HG03066 (cell line): ENCODE results near the gene CPNE4.
"Not testable (repeated sequence)": the region's sequence is repeated elsewhere in the genome, so short reads cannot be mapped to it uniquely, and the experiment has no call there.

ENCODE experiments used
- ATAC-seq: cut with Tn5 transposase; IDR thresholded peaks from one replicate; pipeline ENCODE4 v1.9.1; 2021; ENCODE audit warnings: low read depth; ENCODE audit not compliant: unreplicated experiment

The CPNE4 gene

DNA sequence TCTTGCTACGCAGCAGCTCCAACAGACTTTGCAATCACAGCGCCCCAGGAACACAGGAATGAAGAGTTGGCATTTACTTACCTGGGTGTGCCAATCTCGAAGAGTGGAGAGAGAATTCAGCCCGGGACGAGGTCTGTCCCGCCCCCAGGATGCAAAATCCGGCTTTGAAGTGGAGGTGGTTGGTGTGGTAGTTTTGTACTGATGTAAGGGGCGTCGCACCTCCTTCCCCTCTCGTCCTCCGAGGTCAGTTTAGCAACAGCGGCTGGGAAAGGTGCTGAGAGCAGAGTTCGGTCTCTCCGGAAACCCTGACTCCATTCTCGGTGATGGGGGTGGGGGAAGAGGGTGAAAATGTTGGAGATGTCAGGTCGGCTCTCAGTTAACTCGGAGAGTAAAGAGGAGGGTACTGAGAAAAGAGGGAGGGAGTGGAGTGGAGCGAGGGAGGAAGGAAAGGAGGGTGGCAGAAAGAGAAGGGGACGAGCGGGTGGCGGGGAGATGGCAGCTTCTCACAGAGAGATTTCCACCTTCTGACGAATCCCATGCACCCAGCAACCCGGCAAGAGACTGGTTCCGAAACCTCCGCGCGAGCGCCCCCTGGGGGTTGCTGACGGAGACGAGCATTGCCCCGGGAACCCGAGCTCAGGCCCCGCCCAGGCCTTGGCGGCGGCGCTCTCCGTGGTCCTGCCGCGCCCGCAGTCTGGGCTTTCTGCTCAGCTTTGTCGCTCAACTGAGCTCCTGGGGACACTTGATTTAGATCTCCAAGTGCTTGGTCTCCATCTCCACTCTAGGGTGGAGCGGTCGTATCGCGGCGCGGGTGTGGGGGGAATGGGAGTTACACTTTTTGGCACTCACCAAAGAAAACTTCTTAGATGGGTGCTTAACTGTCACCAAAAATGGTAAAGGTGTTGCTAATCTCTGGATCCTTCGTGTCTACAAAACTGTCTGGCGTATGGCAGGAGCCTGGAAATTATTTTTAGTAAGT is at the start of gene CPNE4:
Gene CPNE4 (minus strand): TSS at position 529 of the 979 bp plus-strand sequence.
- peak; percentile 85 for ATAC-seq

DNA sequence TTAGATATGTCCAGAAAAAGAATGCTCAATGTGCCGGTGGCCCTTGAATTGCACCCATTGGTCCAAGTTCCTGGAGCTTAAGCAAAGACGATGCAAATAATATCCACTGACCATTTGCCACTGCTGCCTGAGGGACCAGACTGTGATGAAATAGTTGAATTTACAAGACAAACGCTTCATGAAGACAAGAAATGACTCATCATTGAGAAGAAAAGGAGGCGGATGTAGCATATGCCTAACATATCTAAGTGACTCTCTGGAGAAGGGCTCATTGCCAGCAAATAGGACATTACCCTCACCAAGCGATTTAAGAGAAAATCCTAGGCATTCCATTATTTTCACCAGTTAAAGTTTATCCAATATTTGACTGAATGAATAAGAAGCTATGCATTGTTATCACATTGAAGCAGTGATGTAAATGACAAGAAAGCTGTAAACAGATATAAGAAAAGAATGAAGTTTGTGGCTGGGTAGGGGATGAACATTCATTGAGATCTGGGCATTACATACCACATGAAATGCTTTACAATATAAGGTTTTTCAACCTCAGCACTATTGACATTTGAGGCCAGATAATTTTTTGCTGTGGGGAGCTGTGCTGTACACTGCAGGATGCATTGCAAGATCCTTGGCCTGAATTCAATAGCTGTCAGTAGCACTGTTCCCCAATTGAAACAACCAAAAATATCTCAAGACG is 48.9 kb upstream of the CPNE4 start:
- no peak for ATAC-seq

DNA sequence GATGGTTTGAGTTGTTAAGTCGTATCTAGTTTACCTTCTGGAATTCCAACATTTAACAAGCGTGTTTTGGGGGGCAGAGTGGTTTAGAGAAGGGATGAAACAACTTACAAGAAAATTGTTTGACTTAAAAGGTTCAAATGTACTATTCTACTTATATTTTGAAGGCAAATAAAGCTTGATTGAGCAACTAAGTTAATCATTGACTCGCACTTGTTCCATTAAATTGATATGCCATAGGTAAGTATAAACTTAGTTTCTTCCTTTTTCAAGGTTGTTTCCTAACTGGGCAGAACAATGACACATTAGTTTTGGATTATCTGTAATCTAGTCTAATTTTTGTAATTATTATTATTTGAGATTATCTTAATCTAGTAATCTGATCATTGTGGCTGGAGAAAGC is 48.3 kb upstream of the CPNE4 start:
- ATAC-seq = no peak

DNA sequence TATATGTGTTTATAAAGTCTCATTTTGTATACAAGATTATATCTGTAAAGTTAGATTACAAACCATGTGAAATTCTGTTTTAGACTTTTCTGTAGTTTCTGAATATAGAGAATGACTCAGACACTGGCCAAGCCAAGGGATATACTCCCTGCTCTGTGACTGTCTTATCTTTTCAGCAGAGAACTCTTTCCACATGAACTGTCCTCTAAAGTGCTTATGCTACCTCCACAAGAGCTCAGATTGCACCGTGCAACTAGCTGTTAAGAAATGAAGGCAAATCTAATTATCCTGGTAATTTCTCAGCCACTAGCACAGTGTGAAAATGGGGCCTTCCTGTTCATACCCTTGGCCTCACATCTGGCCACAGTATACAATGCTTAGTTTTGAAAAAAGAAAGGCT is 44.3 kb upstream of the CPNE4 start:
- no peak for ATAC-seq

DNA sequence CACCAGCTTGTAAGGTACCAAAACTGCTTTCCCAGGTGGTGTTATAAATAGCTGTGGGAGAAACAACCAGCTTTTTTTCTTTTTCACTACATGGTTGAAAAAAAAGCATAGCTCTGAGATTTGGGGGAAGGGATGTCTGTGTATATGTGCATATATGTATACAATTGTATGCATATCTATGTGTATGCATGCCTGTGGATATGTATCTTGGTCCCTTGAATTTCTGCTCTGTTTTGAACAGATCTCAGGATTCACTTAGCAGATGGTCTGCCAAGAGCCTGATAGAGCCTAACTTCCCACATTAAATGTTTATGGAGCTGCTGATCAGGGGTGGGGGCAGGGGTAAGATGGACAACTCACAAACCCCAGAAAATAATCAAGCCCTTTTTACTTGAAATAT is 39.0 kb upstream of the CPNE4 start:
- no peak for ATAC-seq

DNA sequence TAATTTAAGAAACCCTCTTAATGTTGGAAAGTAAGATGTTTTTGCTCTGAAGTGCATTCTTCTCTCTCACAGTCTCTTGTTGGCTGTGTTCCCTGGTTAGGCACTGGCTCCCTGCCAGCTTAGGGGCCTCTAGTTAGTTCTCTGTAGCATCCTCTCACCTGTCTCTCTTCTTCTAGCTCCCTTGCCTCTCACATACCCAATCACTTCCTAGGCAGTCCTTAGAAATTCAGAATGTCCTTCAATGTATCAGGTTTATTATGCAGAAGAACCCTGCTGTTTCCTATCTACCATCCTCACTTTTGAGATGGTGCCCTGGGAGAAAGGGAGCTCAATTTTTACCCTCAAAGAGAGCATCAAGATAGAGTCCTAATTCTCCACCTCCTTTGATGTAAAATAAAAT is 36.2 kb upstream of the CPNE4 start:
- no peak for ATAC-seq

DNA sequence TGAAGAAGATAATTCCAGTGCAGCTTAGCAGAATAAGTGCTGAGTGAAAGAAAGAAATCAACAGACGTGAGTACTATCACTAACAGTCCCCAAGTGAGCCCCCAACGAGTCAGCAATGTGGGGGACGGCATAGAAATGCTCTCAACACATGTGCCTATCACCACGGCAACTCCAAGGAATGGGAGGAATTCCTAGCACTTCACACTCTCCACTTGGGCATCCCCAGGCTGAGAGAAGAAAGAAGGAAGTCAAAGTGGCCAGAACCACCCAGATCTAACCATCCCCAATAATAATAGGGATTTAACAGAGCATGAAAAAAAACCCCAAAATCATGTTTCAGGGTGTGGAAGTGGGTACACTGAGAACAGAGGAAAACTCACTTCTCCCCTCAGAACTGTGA is 29.3 kb upstream of the CPNE4 start:
- ATAC-seq = no peak

DNA sequence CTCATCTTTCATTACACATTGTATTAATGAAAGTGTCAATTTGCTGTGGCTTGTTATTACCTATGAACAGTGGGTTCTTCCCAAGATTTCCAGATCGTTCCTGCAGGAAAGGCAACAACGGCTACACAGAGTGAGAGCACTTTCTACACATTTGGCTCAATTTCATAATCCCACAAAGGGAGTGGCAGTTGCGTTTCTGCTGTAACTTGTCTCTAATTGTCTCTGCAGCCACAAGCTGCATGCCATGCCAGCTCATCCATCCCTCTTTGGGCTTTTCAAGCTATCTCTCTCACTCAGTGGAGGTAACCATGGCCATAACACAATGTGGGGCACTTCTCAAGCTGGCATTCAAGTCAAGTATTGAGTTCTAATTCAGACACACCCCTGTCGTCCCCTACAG is 27.7 kb upstream of the CPNE4 start:
- no peak for ATAC-seq

DNA sequence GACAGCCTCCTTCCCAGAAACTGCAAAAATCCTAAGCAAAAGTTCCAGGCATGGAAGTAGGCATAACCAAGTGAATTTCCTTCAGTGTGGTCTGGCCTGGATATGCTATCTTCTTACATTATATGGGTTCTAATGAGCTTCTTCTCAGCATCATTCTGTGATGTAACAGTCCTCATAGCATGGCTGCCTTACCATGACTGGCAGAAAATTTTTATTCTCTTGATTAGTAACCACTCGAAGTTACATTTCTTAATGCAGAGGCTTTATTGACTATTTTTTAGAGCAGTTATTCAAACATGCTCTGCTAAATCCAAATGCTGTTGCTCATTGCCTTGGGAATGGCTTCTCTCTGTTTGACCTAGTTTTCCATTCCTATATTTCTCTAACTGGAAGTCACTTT is 21.1 kb upstream of the CPNE4 start:
- no peak for ATAC-seq

DNA sequence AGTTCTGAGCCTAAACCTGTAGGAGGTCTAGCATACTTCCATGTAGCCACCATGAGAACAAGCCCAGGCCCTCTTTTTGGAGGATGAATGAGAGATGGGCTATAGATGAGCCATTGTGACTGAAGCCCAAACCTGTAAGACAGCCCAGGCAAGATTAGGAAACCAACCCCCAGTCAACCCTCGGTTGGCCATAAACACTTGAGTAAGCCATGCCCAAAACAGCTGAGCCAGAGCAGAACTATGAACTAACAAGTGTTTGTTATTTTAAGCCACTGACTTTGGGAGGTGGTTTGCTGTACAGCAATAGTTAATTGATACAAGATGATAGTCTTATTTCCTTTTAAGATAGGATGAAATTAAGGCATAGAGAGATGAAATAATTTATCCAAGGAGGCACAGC is 12.4 kb upstream of the CPNE4 start:
- ATAC-seq = no peak

DNA sequence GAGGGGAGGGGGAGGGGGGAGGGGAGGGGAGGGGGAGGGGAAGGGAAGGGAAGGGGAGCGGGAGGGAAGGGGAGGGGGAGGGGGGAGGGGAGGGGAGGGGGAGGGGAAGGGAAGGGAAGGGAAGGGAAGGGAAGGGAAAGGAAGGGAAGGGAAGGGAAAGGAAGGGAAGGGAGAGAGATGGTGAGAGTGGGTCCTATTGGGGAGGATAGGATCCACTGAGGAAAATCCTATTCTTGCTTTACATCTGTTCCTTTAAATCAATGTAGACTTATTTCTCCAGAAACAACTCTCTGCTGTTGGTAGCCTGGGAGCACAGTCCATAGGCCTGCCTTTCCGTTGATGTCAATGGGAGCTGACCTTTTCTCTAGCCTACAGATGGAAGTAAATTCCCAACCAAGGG is 10.1 kb upstream of the CPNE4 start:
- not testable (repeated sequence) for ATAC-seq

DNA sequence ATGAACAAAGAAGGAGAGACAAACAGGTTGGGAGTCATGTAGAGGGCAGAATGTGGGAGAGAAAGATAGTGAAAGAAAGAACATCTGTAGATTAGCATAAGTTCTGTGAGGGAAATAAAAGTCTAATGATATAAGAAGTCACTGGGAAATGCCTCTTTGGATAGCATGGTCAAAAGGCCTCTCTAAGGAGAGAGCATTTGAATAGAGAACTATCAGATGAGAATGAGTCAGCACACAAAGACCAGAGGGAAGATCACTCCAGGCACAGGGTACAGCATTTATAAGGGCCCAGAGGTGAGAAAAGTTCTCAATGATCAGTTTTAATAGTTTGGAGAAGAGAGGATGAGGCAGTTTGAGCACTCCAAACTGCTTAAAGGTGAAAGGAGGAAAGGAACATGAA is 7.9 kb upstream of the CPNE4 start:
- no peak for ATAC-seq

DNA sequence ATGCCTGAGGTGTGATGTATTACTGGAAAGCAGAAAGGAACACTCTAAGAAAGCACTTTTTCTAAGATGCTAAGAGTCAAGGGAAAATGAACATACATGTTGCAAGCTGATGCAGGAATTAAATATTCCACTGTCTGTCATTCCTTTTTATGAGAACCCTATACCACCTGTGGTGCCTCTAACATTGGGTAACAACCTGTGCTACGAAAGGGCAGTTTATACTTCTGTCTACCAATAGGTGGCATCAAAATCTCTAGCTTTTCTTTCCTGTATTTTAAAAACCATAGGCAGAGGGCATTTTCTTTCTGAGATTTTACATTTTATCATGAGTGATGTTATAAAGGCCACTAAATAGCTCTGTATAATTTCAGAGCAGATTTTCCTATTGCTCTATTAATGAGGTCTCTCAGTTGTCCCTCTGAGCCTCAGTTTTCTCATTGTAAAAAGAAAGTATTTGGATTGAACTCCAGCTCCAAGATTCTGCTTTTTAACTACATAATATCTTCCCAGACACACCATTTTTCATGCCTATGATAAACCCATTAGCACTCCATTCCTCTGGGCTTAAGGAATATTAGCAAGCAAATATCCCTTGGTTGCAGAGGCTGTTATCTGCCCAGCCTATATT is 3.5 kb upstream of the CPNE4 start:
- no peak for ATAC-seq

DNA sequence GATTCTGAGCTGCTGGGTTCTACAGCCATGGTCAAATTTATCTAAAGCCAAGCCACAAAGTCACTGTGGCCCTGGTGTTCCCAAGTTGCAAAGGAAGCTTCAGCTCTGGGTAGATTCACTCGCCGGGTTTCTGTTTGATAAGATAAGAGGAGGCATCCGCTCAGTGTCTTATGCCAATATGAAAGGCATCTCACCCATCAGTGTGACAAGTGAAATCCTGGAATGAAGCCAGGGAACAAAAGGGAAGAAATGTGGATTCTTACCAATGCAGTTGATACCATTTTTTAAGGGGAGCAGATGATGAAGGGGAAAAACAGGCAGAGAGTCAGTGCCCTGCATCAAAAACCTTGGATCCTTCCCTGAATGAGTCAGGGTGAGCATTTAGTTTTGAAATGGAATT is 2.8 kb upstream of the CPNE4 start:
- ATAC-seq = no peak

DNA sequence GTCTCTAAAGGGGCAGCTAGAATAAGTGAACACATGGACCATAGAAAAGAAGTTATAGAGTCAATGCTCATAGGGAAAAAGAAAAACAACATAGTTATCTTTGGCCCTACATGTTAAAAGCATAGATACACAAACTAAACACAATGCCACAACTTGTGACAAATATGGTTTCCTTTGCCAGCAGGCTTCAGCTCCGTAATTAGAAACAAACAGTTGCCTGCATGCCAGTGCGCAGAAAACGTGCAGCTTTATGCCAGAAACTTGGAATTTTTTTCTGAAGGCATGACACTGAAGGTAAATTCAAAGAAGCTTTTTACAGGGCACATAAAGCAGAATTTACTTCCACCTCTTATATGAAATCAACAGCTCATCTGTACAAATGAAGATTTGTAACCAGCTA is 2.2 kb upstream of the CPNE4 start:
- no peak for ATAC-seq

DNA sequence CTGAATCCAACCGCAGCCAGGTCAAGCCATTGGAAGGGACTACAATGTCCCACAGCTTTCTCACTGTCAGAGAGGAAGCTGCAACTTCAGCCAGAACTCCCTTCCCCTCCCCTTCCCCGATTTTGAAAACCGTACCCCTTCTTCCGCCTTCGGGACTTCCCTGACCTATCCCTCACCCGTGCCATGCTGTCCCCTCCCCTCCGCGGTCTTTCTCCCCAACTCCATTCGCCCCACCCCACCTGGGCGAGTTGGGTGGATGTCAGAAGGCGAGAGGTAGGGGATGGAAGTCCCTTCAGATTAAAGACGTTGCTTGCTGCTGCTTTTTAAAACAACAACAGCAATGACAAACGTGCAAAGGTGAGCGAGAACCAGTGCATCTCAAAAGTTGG is 723 bp downstream of the CPNE4 start:
- ATAC-seq = no peak

DNA sequence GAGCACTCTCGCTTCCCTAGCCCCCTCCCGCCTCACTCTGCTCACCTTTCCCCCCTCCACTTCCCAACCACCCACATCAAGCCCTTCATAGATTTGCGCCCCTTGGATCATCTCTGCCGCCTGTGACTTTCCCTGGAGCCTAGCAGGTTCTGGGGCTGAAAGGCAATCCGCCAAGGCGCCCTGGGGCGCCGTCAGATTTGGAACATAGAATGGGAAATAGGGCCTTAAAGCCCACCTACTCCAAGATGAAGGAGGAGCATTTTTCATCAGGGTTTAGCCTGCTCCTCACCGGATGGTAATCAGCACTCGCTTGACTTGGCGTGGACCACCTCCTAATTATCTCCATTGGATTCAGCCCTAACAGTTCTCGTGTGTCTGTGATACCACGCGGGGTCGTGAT is 1.3 kb downstream of the CPNE4 start:
- ATAC-seq = no peak

DNA sequence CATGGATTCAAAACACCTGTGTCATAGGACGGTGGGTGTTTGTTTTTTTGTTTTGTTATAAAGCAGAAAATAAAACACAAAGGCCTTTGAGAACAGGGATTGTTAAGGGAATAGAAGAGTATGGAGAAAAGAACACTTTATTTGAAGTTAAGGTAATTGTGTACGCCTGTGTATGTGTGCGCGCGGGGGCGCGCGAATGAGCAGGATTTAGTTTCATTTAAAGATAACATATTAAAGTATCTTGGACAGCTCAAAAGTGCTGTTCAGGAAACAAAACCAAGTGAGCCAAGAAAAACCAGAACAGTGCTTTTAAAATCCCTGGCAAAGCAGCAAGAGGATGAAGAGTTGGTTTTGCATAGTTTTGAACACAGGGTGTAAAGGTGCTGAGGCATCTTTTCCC is 1.9 kb downstream of the CPNE4 start:
- ATAC-seq = no peak

DNA sequence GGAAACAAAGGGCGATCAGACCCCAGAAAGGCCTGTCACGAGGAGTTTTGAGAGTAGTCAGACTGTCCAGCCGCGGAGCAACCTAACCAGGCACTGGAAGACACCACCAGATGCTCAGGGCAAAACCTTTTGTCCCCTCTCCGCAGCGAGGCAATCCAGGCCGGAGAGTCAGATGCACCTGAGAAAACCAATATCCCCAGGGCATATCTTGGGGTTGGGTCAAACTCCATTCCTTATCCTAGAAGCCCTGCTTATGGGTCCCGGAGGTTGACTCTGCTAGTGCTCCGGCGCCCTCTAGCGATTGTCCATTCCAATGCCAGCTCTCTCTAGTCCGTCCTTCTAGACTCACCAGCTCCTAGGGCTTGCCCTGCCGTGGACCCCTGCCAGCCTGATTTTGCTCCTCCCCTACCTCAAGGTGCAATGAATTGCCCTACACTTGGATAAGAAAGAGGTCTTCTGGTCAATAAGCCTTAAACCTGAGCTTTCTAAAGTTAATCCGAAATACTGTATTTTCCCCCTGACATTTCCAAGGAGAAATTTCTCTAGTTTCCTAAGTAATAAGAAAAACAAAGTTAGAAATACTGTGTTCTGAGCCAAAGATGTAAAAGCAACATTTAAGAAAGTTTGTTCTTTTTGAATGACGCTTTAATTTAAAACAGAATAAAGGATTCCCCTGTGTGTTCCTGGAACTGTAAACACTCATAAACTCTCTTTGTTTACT is 5.5 kb downstream of the CPNE4 start:
- peak; percentile 88 for ATAC-seq

DNA sequence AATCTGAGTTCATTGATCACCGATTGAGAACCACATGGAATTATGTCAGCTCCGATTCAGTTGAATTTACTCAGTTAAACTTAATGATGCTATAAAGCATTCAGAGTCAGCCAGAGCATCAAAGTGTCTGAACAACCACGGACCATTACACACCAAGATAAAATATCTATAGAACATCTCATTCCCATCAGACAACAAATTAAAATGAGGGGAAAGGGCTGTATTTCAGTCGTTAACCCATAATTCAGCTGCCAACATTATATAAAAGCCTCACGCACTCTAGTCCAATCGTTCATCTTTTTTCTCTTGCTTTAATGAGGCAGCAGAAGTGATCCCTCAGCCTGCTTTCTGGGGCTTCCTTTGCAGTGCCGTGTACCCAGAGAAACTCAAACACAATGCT is 11.9 kb downstream of the CPNE4 start:
- ATAC-seq = no peak

DNA sequence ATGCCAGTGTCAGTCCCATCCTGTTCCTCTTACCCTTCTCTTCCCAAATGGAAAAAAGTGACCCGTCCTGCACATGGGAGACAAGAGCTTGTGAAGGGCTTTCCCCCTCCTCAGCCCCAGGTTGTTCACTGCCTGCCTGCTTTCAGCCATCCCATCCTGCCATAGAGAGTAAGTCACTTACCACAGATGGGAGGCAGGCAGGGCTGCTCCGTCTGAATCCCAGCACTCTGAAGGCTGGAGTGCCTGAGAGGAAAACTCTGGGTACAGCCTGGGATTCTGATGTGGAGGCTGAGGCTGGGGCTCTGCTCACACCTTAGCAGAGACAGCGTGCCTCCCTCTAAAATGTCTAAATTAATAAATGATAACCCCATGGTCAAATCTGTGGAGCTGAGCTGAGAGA is 14.8 kb downstream of the CPNE4 start:
- no peak for ATAC-seq
